ENCODE measurements around the gene SH3BP1. TPM values are rescaled to one million over a fixed set of nuclear protein-coding genes. Genes with fewer than 3 reads are reported as not detected.

SH3BP1 gene
- total RNA-seq, 1 experiment from 2014 or later: 12.9 TPM

DNA sequence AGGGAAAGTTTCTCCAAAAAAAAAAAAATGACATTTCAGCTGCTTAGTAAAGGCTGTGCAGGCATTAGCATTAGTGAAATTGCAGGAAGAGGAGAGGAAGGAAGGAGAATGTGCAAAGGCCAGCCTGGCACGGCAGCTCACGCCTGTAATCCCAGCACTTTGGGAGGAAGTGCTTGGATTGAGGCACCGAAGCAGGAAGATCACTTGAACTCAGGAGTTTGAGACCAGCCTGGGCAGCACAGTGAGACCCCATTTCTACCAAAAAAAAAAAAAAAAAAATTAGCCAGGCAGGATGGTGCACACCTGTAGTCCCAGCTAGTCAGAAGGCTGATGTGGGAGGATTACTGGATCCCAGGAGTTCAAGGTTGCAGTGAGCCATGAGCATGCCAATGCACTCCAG is 65.2 kb downstream of the SH3BP1 start:
- no peak for DNase-seq (ENCODE audit: low spot score)
- H3K9me3 ChIP-seq (ENCODE audit: low read depth, low read length, poor library complexity, severe bottlenecking): no peaks in the 10 kb centered on the region
- intact Hi-C loops (cut with micrococcal nuclease; ENCODE audit: unreplicated experiment): no loop called here
- no peak overlapping the region for H3K4me3 ChIP-seq (ENCODE audit: low read depth, low read length, poor library complexity, severe bottlenecking)
- H3K4me1 ChIP-seq (ENCODE audit: insufficient read depth, low read length, poor library complexity, severe bottlenecking): no peaks in the 10 kb centered on the region
- ChIA-PET CTCF (no interaction called here), POLR2A (ENCODE audit: low non-redundant PET) (no interaction called here)
- no peaks in the 10 kb centered on the region for H3K36me3 ChIP-seq (ENCODE audit: insufficient read depth, low read length, poor library complexity, severe bottlenecking)
- TF ChIP-seq, protein P1, sequence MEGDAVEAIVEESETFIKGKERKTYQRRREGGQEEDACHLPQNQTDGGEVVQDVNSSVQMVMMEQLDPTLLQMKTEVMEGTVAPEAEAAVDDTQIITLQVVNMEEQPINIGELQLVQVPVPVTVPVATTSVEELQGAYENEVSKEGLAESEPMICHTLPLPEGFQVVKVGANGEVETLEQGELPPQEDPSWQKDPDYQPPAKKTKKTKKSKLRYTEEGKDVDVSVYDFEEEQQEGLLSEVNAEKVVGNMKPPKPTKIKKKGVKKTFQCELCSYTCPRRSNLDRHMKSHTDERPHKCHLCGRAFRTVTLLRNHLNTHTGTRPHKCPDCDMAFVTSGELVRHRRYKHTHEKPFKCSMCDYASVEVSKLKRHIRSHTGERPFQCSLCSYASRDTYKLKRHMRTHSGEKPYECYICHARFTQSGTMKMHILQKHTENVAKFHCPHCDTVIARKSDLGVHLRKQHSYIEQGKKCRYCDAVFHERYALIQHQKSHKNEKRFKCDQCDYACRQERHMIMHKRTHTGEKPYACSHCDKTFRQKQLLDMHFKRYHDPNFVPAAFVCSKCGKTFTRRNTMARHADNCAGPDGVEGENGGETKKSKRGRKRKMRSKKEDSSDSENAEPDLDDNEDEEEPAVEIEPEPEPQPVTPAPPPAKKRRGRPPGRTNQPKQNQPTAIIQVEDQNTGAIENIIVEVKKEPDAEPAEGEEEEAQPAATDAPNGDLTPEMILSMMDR (conservative IDR thresholded peaks at IDR 0.05; ENCODE audit: low read depth, low read length): no peak
- TF ChIP-seq EZH2 (IDR thresholded peaks at IDR 0.05; ENCODE audit: borderline replicate concordance, low read depth, low read length, poor library complexity, severe bottlenecking): no peak
- H3K27me3 ChIP-seq (replicated peaks; ENCODE audit: insufficient read depth, low read depth, low read length, poor library complexity): no peaks in the 10 kb centered on the region
- H3K27ac ChIP-seq (ENCODE audit: low read depth, low read length, poor library complexity, severe bottlenecking): no peak overlapping the region
- no TSS peak for BruUV-seq (replicated peaks)

DNA sequence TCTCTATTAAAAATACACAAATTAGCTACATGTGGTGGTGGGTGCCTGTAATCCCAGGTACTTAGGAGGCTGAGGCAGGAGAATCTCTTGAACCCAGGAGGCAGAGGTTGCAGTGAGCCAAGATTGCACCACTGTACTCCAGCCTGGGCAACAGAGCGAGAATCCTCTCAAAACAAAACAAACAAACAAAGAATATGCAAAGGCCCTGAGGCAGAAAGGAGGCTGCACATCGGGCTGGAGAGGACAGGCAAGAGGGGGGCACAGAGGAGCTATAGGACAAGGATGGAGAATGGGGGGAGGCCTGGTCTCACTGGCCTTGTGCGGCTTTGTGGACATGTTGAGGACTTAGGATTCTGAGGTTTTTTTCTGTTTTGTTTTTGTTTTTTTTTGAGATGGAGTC is 65.7 kb downstream of the SH3BP1 start:
- H3K36me3 ChIP-seq (ENCODE audit: insufficient read depth, low read length, poor library complexity, severe bottlenecking): no peaks in the 10 kb centered on the region
- no TSS peak for BruUV-seq (replicated peaks)
- no peak overlapping the region for H3K27ac ChIP-seq (ENCODE audit: low read depth, low read length, poor library complexity, severe bottlenecking)
- H3K27me3 ChIP-seq (replicated peaks; ENCODE audit: insufficient read depth, low read depth, low read length, poor library complexity): no peaks in the 10 kb centered on the region
- no peaks in the 10 kb centered on the region for H3K4me1 ChIP-seq (ENCODE audit: insufficient read depth, low read length, poor library complexity, severe bottlenecking)
- TF ChIP-seq EZH2 (IDR thresholded peaks at IDR 0.05; ENCODE audit: borderline replicate concordance, low read depth, low read length, poor library complexity, severe bottlenecking): no peak
- TF ChIP-seq, protein P1 (conservative IDR thresholded peaks at IDR 0.05; ENCODE audit: low read depth, low read length): no peak
- POLR2A ChIA-PET (ENCODE audit: low non-redundant PET): no interaction called here
- intact Hi-C loops (cut with micrococcal nuclease; ENCODE audit: unreplicated experiment): no loop called here
- H3K9me3 ChIP-seq (ENCODE audit: low read depth, low read length, poor library complexity, severe bottlenecking): no peaks in the 10 kb centered on the region
- no peak for DNase-seq (ENCODE audit: low spot score)
- no peak overlapping the region for H3K4me3 ChIP-seq (ENCODE audit: low read depth, low read length, poor library complexity, severe bottlenecking)
- CTCF ChIA-PET: no interaction called here

Other genes starting within 250 kb of the SH3BP1 start
- gene ELFN2, start 212.2 kb upstream of the SH3BP1 start, total RNA-seq (2021): not detected in 2 replicates
- not detected in 2 replicates for gene MFNG, start 153.3 kb upstream of the SH3BP1 start, total RNA-seq (2021)
- gene CARD10, start 120.3 kb upstream of the SH3BP1 start, total RNA-seq (2021): 0.26 and 1.0 TPM in 2 replicates
- gene CDC42EP1, start 79.2 kb upstream of the SH3BP1 start, total RNA-seq (2021): 1.1 and 1.6 TPM in 2 replicates
- gene LGALS2, start 59.6 kb upstream of the SH3BP1 start, total RNA-seq (2021): not detected in 2 replicates
- 74.6 and 79.4 TPM in 2 replicates for gene GGA1, start 30.8 kb upstream of the SH3BP1 start, total RNA-seq (2021)
- 57.3 and 63.5 TPM in 2 replicates for gene PDXP, start 19.1 kb downstream of the SH3BP1 start, total RNA-seq (2021)
- gene LGALS1, start 36.0 kb downstream of the SH3BP1 start, total RNA-seq (2021): 269 and 322 TPM in 2 replicates
- gene NOL12, start 46.7 kb downstream of the SH3BP1 start, total RNA-seq (2021): 51.9 and 52.9 TPM in 2 replicates
- gene TRIOBP, start 57.4 kb downstream of the SH3BP1 start, total RNA-seq (2021): 28.7 and 35.1 TPM in 2 replicates
- 21.4 and 28.5 TPM in 2 replicates for gene GCAT, start 168.3 kb downstream of the SH3BP1 start, total RNA-seq (2021)
- gene GALR3, start 183.7 kb downstream of the SH3BP1 start, total RNA-seq (2021): 0.26 TPM in 1 of 2 replicates, not detected in the other
- gene ANKRD54, start 204.7 kb downstream of the SH3BP1 start, total RNA-seq (2021): 29.5 and 32.9 TPM in 2 replicates
- 492 and 528 TPM in 2 replicates for gene EIF3L, start 209.8 kb downstream of the SH3BP1 start, total RNA-seq (2021)